HL-60/S4 treated with retinoic acid at 250 ng/mL for 4 days and 3 days (cell line): Measurements from ENCODE around the gene MEGF9.
"Not testable (repeated sequence)": the region's sequence is repeated elsewhere in the genome, so short reads cannot be mapped to it uniquely, and the experiment has no call there.

Experiments used
- in situ Hi-C: fragments of 300-500 bp; cut with MboI; formaldehyde crosslinking; loops from 2 replicates; pipeline ENCODE4 v1.7.0; 2022; ENCODE audit warnings: low sequenced_read_pairs

MEGF9 gene

DNA sequence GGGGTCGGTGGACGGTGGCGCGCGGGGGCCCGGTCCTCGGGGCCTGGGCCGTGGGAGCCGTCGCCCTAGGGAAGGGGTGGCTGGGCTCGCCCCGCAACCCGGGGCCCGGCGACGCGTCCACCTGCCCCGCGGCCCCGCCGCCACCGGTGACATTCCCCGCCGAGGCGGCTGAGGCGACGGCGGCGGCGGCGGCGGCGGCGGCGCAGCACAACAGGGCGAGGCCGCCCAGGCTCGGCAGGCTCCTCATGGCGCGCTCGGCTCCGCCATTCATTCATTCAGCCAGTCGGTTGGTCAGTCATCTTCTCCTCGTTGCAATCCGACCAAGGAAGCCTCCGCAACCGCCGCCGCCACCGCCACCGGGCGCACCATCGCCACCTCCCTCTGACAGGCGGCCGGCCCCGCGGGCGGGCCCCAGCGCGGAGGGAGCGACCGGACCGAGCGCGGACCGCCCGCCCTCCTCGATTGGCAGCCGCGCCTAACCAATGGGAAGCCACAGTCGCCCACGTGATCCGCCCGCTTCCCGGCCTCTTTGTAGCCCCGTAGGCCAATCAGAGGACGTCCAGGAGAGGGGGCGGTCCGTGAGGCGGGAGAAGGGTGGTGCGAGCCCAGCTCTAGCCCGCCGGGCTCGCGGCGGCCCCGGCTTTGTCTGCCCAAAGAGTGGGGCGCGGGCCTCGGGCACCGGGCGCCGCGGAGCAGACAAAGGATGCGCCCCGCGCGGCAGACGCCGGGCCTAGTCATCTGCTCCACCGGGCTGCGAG lies at the start of gene MEGF9:
MEGF9 (minus strand) TSS at position 383 of the 758 bp plus-strand sequence; CDS start at position 271, 112 bp downstream.
- in situ Hi-C loops = no loop called here

DNA sequence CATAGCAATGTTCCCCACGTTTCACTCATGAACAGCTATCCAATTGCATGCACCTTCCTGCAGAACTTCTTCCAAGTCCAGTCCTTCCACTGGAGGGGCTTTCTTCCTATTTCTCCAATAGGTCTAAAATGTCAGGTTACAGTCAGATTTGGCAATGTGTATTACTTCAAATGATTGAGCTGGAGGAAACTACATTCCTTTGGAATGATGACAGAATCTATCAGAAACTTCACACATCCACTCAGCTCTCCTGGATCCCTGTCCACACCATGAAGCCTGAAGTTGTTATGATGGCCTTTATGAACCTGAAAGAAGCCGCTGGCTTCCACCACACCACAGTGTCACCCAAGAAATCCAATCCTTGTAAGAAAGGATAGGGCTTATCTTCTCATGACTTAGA lies 46.7 kb upstream of the MEGF9 start:
- in situ Hi-C loops = no loop called here

DNA sequence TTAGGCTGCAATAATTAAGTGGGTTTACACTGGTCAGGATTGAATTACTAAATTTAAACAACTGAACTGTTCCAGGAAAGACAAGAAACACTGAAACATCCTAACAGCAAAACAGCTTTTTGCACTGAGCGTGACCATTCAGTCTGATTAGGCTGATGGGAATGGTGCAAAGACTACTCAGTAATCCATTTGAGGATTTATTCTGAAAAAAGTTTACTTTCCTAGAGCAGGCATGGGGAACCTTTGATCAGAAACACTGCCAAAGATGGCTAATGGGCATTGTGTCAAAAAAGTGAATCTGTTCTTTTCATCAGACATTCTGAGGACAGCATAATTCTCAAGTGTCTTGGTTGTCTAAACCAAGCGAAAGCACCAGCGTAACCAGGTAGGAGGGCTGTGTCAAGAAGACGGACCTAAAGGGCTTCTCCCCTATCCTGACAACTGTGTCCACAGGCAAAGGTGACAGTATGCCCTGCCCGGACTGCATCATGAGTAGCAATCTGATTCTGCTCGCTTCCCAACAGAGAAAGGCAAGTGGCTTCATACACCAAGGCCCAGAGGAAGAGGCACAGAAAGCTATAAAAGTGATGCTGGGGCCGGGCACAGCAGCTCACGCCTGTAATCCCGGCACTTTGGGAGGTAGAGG lies 45.6 kb upstream of the MEGF9 start:
- in situ Hi-C loops = no loop called here

DNA sequence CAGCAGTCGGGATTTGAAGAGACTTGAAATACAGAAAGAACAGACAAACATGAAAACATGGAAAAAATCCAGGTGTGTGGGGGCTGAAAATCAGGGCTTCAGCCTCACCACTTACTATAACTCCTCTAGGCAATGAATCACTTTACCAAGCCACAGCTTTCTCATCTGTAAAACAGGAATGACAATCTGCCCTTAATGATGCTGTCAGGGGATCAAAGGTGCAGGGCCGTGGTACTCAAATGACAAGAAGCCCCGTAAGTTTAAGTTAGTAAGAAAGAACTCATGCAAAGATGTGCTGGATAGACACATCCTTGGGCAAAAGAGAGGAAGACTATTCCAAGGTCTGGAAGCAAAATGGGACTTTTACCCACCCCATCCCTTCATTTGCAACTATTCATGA lies 44.3 kb upstream of the MEGF9 start:
- in situ Hi-C loops = no loop called here

DNA sequence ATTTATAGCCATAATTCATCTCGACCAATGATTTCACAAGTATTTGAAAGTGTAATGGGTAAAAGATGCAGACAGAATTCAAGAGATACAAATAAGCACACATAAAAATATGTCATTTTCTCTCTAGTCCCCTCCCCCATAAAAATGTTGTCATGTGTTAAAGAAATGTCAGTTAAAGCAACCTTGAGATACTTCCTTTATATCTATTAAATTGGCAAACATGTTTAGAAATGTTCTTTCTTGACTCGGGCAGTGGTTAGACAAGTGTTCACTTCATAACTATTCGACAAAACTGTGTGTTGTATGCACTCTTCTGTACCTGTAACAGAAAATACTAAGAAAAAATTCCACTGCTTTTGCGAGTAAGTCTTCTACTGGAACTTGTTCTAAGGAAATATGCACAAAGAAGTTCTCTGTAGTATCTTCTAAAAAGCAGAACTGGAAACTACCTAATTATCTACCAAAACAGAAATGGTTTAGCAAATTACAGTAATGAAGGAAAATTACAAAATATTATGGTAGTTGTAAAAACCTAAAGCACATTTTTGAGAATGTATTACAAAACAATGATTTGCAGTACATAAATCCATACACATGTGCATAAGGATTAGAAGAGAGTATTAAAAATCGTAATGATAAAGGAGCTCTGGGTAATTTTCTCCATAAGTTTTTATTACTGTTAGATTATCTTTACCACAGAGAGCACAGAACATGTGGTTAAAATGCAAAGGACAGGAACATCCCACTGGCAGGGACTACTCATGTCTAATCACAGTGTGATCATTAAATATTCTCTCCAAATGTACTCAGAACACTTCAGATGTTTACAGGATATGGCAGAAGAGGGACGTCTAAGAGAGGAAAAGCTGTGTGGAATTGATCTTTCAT lies 43.0 kb upstream of the MEGF9 start:
- in situ Hi-C loops = no loop called here

DNA sequence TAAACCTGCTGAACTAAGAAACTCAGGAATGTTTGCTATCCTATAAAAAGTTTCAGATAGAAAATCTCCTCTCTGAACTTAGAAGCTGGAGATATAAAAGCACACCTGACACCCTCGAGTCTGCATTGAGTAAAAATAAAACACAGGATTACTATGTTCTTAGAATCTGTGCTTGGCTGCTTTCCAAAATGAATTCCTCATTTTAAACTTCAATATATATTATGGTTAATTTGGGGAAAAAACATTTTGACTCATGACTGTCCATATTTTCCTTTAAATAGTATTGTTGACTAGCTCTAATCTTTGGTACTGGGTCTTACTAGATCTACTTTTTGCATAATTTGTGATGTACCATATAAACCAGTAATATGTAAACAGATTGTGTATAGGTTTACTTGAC lies 42.3 kb upstream of the MEGF9 start:
- in situ Hi-C loops = no loop called here

DNA sequence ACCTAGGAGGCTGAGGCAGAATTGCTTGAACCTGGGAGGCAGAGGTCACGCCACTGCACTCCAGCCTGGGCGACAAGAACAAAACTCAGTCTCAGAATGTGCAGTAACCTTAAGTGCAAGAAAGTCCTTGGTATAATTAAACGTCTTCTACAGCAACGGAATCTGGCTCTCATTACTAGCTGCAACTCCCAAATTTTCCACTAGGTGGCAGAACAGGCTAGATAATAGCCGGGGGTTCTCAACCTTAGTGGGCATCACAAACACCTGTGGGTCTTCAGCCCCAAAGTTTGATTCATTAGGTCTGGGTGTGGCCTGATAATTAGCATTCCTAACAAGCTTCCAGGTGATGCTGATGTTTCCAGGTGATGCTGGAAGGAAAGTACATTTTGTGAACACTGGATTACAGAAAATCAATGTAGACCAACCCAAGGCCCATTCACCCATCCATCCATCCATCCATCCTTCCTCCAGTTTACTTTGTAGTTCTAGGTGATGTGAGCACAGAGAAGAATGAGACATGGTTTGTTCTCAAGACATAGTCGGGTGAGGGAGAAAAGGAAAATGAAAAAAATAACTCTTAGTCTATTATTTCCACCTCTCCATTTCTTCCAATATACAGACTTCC lies 41.7 kb upstream of the MEGF9 start:
- in situ Hi-C loops = no loop called here

DNA sequence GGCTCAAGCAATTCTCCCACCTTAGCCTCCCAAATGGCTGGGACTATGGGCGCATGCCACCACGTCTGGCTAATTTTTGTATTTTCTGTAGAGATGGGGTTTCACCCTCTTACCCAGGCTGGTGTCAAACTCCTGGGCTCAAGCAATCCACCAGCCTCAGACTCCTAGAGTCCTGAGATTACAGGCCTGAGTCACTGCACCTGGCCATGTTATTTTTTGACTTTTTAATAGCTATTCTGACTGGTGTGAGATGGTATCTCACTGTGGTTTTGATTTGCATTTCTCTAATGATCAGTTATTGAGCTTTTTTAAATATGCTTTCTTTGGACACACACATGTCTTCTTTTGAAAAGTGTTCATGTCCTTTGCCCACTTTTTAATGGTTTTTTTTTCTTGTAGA lies 40.8 kb upstream of the MEGF9 start:
- in situ Hi-C loops = no loop called here

DNA sequence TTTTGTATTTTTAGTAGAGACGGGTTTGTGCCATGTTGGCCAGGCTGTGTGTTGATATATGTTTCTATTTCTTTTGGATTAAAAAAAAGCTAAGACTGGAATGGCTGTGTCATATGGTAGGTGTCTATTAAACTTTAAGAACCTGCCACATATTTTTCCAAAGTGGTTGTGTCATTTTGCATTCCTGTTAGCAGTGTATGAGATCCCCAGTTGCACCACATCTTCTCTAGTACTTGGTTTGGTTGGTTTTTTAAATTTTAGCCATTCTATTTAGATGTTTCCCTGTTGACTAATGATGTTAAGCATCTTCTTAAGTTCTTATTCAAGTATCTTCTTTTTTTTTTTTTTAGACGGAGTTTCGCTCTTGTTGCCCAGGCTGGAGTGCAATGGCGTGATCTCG lies 36.2 kb upstream of the MEGF9 start:
- in situ Hi-C loops = no loop called here

DNA sequence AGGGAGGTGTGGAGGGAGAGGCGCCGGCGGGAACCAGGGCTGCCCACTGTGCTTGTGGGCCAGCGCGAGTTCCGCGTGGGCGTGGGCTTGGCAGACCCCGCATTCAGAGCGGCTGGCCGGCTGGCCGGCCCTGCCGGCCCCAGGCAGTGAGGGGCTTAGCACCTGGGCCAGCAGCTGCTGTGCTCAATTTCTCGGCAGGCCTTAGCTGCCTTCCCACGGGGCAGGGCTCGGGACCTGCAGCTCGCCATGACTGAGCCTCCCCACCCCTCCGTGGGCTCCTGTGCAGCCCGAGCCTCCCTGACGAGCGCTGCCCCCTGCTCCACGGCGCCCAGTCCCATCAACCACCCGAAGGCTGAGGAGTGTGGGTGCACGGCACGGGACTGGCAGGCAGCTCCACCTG lies 32.1 kb upstream of the MEGF9 start:
- in situ Hi-C loops = not testable (repeated sequence)

DNA sequence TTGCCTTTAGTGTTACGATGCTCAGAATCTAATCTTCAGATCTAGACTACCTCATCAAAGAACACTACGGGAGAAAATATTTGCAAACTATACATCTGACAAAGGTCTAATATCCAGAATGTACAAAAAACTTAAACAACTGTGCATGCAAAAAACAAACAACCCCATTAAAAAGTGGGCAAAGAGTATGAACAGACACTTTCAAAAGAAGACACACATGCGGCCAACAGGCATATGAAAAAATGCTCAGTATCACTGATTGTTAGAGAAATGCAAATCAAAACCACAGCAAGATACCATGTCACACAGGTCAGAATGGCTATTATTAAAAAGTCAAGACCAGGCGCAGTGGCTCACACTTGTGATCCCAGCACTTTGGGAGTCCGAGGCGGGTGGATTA lies 31.0 kb upstream of the MEGF9 start:
- in situ Hi-C loops = no loop called here

DNA sequence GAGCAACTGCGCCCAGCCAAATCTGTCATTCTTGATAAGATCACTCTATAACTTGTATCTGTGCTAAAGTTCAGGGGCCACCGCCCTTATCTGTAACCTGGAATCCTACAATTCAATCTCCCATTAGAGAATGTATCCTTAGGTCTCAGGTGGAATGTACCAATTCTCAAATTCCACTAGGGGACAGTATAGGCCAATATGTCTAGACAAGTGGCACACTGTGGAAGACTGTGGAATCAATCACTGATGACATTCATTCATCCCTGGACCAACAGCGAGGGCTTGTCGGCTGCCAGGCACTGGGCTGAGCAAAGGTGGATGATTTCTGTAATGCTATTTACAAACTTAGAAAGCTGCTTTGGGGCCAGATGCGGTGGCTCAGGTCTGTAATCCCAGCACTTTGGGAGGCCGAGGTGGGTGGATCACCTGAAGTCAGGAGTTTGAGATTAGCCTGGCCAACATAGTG lies 28.7 kb upstream of the MEGF9 start:
- in situ Hi-C loops = no loop called here

DNA sequence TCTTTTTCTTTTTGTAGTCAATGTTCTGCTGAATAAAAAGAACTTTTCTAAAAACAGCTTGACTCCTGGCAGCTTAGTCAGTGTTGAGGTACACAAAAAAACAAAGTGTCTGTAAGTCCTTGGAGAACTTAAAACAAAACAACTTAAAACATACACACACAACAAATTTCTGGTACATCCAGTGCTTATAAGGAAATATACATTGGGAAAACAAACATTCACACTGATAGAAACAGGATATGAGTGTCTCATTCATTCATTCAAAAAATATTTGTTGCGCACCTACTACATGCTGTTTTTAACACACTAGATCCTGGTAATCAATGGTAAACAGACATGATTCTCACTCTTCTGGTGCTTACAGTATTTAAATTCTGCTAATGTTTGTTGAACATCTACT lies 27.4 kb upstream of the MEGF9 start:
- in situ Hi-C loops = no loop called here

DNA sequence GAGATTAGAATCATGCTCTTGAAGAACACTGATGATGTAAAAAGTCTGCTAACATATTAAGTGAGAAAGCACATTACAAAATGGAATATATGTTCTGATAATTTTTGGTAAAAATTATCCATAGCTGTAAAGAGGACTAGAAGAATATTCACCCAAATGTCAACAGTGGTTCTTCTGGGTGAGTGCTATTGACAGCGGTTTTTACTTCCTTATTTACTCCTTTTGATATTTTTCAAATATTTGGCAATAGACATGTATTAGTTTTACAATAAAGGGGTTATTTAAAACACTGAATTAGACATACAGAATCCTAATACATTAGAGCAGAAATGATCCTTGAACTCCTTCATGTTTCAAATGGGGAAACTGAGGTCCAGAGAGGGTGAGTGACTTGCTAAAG lies 26.9 kb upstream of the MEGF9 start:
- in situ Hi-C loops = no loop called here

DNA sequence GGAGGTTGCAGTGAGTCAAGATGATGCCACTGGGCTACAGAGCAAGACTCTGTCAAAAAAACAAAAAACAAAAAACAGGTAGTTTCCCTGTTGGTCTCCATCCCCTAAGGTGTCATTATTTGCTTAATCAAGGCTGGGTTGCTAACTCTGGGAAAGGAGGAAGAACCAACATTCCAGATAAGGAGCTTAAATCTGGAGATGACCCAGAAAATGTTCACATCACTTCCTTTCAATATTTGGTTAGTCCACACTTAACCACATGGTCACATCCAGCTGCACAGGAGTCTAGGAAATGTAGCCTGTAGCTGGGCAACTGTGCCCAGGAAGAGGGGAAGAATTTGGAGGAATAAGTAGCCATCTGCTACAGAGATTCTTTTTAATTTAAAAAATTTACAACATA lies 25.9 kb upstream of the MEGF9 start:
- in situ Hi-C loops = no loop called here

DNA sequence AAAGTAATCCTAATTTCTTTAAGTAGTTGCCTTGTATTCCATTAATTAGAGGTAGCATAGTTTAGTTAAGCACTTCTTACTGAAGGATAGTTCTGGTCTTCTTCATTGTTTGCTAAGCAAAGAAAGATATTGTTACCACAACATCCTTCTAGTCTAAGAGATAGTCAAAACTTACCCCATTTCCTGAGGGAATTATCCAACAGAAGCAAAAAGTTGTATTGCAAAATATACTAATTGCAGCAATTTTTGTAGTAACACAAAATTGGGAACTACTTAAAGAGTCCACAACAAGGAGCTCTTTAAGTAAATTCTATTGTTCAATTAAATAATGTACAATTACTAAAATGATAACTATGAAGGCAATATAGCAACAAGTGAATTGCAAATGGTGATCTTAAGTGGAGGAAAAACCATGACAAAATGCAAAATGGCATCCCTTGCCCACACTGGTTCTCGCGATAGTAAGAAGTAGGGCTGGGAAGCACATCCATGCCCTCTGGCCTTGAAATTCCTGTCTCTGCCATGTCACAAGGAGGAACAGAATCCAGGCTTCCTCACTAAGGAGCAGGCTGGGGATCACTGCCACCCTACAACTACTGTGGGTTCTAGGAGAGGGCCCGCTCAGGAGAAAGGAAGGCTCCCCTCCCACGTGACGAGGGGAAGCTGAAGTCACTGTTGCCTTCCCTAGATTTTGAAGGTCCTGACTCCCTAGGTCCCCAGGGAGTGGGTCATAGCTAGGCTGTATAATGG lies 23.3 kb upstream of the MEGF9 start:
- in situ Hi-C loops = no loop called here

DNA sequence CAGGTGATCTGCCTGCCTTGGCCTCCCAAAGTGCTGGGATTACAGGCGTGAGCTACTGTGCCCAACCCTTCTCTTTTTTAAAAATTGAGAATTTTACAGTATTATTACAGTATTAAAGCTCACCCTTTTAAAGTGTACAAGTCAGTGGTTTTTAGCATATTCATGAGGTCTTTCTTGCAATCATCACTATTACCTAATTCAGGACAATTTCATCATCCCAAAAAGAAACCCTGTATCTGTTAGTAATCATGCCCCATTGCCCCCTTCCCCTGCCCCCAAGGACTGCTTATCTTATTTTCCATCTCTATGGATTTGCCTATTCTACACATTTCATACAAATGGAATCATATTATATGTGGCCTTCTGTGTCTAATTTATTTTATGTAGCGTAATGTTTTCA lies 22.6 kb upstream of the MEGF9 start:
- in situ Hi-C loops = no loop called here

DNA sequence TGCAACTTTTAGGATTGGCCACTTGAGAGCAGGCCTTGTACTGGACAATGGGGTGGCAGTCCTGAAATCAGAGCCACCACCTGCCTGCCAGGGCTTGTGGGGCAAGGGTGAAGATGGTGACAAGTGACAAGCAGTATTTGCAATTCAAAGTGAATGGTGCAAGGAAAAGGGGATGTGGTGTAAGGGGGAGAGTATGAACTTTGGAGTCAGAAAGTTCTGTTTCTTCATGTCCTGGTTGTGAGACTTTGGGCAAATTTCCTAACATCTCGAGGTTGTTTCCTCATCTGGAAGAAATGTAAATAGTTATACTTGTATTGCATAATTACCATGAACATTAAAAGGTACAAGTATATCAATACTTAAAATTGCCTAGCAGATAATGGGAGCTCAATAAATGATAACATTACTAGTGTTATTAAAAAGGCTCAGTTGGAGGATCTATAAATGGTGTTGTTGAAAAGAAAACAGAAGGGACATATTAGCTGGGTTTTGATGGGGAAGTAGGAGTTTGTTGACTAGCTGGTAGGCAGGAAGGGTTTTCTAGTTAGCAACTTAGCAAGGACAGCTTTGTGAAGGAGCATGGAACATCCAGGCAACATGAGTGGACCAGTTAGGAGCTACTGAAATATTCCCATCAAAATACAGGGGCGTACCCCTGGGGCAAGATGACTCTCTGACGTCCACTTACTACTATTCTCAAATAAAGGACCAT lies 21.3 kb upstream of the MEGF9 start:
- in situ Hi-C loops = no loop called here

DNA sequence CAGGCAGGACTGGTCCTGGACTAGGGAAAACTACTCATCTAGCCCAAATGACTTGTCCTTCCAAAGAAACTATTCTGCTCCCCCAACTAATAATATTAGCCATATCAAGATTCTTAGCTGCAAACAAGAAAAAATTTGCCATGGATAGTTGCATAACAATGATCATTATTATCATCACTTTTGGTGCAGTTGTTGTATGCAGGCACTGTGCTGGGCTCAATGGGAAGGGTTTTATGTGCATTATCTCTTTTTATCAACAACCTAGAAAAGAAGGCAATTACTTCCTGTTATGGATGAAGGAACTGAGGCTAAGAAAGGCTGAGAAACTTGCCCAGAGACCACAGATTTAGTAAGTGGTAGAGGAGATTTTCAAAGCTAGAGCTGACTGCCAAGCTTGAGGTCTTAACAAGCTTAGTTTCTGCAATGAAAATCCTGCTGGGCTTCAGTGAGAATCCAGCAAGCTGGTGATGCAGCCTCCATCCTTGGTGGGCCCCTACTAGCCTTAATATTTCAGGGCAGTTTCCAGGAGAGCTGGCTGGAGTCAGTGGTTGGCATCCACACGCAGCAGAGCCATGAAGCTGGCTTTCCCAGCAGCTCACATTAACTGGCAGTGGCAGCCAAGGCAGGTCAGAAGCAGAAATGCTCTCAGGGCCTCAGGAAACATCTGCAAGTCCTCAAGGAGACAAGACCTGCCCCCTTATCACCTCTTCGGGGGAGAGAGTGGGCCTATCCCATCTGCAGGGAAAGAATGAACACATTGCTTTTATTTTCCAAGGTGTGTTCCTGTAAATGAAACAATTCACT lies 20.5 kb upstream of the MEGF9 start:
- in situ Hi-C loops = no loop called here
